ENCODE data around the gene NRXN2.
A peak's percentile ranks its signal among the peaks of the same experiment; 100 is the strongest.

Gene NRXN2

DNA sequence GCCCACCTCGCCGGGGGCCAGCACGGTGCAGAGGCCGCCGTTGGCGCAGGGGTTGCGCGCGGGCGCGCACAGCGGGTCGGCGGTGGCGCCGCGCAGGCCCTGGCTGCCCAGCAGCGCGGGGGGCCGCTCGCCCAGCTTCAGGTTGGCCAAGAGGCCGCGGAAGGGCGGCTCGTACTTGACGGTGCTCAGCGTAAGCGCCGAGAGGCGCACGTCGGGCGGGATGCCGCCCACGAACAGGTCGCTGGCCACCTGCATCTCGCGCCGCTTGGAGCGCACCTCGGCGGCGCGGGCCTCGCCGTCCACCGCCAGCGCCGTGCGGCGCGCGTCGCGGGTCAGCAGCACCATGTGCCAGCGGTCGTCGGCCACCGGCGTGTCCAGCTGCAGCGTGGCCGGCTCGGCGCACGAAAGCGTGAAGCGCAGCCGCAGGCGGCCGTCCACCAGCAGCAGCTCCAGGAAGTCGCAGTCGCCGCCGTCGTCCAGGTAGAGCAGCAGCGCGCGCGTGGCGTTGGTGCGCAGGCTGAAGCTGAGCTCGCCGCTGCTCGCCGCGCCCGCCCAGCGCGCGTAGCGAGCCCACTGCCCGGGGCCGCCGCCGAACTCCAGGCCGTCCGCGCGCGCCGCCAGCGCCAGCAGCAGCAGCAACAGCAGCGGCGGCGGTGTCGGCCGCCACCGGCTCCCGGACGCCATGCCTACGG lies 9.8 kb downstream of the NRXN2 start:
- no peak for DNase-seq (ENCODE audit: low spot score)

DNA sequence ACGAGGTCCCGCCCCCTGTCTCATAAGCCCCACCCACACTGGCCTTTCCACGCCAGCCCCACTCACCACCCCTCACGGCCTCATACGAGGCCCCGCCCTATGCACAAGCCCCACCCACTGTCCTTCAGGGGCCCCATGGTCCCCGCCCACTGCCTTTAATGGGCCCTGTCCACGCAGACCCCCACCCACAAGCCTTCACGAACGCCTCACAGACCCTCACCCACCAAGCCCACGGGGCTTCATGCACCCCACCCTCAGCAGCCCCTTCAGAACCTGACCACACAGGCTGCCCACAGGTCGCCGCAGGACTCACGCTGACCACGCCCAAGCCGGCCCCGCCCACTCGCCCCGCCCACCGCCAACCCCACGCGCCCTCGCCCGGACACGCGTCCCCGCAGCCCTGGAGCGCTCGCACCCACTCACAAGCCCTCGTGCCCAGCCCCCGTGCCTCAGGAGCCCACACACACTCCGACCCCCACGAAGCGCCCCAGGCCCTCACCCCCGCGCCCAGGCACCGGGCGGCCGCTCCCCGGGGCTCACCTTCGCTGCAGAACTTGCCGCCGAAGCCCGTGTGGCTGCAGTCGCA lies 10.5 kb downstream of the NRXN2 start:
- Histone ChIP-seq H3K9me3 (replicated peaks in 1 of 2; ENCODE audit: control insufficient read depth in 2 of 2, insufficient read depth in 1 of 2, low read depth in 1 of 2, low read length in 2 of 2) (peaks cover 0 to 2% of the 10 kb centered on the region in 2 donors), H2BK120ac (ENCODE audit: low read depth, low read length) (no peak overlapping the region), H3K4me1 (ENCODE audit: control insufficient read depth in 2 of 2, insufficient read depth in 1 of 2, low read depth in 1 of 2, low read length in 2 of 2) (peaks cover 24 to 33% of the 10 kb centered on the region in 2 donors), H2BK12ac (ENCODE audit: low read length) (no peak overlapping the region), H3K23ac (ENCODE audit: low read depth, low read length, poor library complexity) (peak overlapping the region; percentile 75), H3K4me2 (ENCODE audit: insufficient read depth, low read length, poor library complexity, severe bottlenecking) (peak overlapping the region; percentile 59), H3K14ac (ENCODE audit: low read length) (no peak overlapping the region), H3K27ac (replicated peaks; ENCODE audit: low read length) (no peak overlapping the region), H3K36me3 (replicated peaks in 1 of 2; ENCODE audit: control insufficient read depth in 2 of 2, insufficient read depth in 2 of 2, low read length in 2 of 2) (no peaks in the 10 kb centered on the region), H3K79me1 (ENCODE audit: low read depth, low read length) (no peaks in the 10 kb centered on the region), H3K18ac (ENCODE audit: low read length) (peak overlapping the region; percentile 81), H2BK5ac (ENCODE audit: low read length) (no peak overlapping the region), H2AFZ (ENCODE audit: low read length) (no peak overlapping the region), H3K27me3 (ENCODE audit: control insufficient read depth in 3 of 3, insufficient read depth in 3 of 3, low read depth in 1 of 3, low read length in 3 of 3) (peaks cover 19 to 58% (median 19%) of the 10 kb centered on the region in 3 experiments), H4K8ac (ENCODE audit: low read depth, low read length) (no peak overlapping the region), H3K9ac (ENCODE audit: low read depth, low read length, poor library complexity) (peak overlapping the region; percentile 14), H4K91ac (ENCODE audit: low read depth, low read length, poor library complexity) (no peak overlapping the region), H2BK15ac (ENCODE audit: low read length) (no peak overlapping the region), H3K4me3 (ENCODE audit: low read length in 2 of 2) (peak overlapping the region in 1 of 2 donors; percentile 72), H3K4ac (ENCODE audit: low read length) (no peak overlapping the region), H2AK5ac (ENCODE audit: low read depth, low read length) (peak overlapping the region; percentile 66)
- DNase-seq (ENCODE audit: low spot score) = no peak
- no CpG with 5 or more reads among the region's 45 CpGs for WGBS, 2 donors (ENCODE audit: extremely low coverage in 2 of 2, insufficient read length in 2 of 2, insufficient replicate concordance in 1 of 2)

More for the DNA sequence above, 9.8 kb downstream of the NRXN2 start:
- Histone ChIP-seq H2BK120ac (ENCODE audit: low read depth, low read length) (no peak overlapping the region), H3K14ac (ENCODE audit: low read length) (no peak overlapping the region), H3K79me1 (ENCODE audit: low read depth, low read length) (no peaks in the 10 kb centered on the region), H2BK15ac (ENCODE audit: low read length) (no peak overlapping the region), H4K8ac (ENCODE audit: low read depth, low read length) (no peak overlapping the region), H2BK12ac (ENCODE audit: low read length) (no peak overlapping the region), H3K4ac (ENCODE audit: low read length) (no peak overlapping the region), H3K18ac (ENCODE audit: low read length) (peak overlapping the region; percentile 81), H2AFZ (ENCODE audit: low read length) (peak overlapping the region; percentile 70), H4K91ac (ENCODE audit: low read depth, low read length, poor library complexity) (no peak overlapping the region), H3K27me3 (ENCODE audit: control insufficient read depth in 3 of 3, insufficient read depth in 3 of 3, low read depth in 1 of 3, low read length in 3 of 3) (peaks cover 19 to 58% (median 19%) of the 10 kb centered on the region in 3 experiments), H2AK5ac (ENCODE audit: low read depth, low read length) (no peak overlapping the region), H3K9me3 (replicated peaks in 1 of 2; ENCODE audit: control insufficient read depth in 2 of 2, insufficient read depth in 1 of 2, low read depth in 1 of 2, low read length in 2 of 2) (peaks cover 0 to 2% of the 10 kb centered on the region in 2 donors), H3K9ac (ENCODE audit: low read depth, low read length, poor library complexity) (peak overlapping the region; percentile 63), H3K36me3 (replicated peaks in 1 of 2; ENCODE audit: control insufficient read depth in 2 of 2, insufficient read depth in 2 of 2, low read length in 2 of 2) (no peaks in the 10 kb centered on the region), H3K27ac (replicated peaks; ENCODE audit: low read length) (no peak overlapping the region), H3K23ac (ENCODE audit: low read depth, low read length, poor library complexity) (peak overlapping the region; percentile 92), H3K4me3 (ENCODE audit: low read length in 2 of 2) (peak overlapping the region in 1 of 2 donors; percentile 72), H3K4me2 (ENCODE audit: insufficient read depth, low read length, poor library complexity, severe bottlenecking) (peak overlapping the region; percentile 59), H2BK5ac (ENCODE audit: low read length) (no peak overlapping the region), H3K4me1 (ENCODE audit: control insufficient read depth in 2 of 2, insufficient read depth in 1 of 2, low read depth in 1 of 2, low read length in 2 of 2) (peaks cover 23 to 33% of the 10 kb centered on the region in 2 donors)
- WGBS, 2 donors (ENCODE audit: extremely low coverage in 2 of 2, insufficient read length in 2 of 2, insufficient replicate concordance in 1 of 2) = no CpG with 5 or more reads among the region's 111 CpGs

DNA sequence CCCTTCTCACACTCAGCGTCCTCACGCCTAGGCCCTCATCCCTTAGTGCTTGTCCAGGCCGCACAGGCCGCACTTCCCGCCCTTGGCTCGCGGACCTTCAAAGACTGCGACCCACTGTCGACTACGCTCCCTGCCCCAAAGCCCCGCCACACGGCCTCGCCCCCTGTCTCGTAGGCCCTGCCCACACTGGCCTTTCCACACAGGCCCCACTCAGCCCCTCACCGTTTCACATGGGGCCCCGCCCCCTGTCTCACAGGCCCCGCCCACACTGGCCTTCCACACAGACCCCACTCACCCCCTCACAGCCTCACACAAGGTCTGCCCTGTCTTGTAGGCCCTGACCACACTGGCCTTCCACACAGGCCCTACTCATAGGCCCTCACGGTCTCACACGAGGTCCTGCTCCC lies 11.0 kb downstream of the NRXN2 start:
- no CpG with 5 or more reads among the region's 19 CpGs for WGBS, 2 donors (ENCODE audit: extremely low coverage in 2 of 2, insufficient read length in 2 of 2, insufficient replicate concordance in 1 of 2)
- H2BK5ac ChIP-seq (ENCODE audit: low read length) = no peak overlapping the region

More for the DNA sequence above, 11.0 kb downstream of the NRXN2 start:
- H2BK120ac ChIP-seq (ENCODE audit: low read depth, low read length) = no peak overlapping the region
- peak overlapping the region; percentile 75 for H3K23ac ChIP-seq (ENCODE audit: low read depth, low read length, poor library complexity)
- peaks cover 0 to 2% of the 10 kb centered on the region in 2 donors for H3K9me3 ChIP-seq (replicated peaks in 1 of 2; ENCODE audit: control insufficient read depth in 2 of 2, insufficient read depth in 1 of 2, low read depth in 1 of 2, low read length in 2 of 2)
- H3K14ac ChIP-seq (ENCODE audit: low read length) = no peak overlapping the region
- no peak overlapping the region for H3K27ac ChIP-seq (replicated peaks; ENCODE audit: low read length)
- no peak overlapping the region for H3K4me2 ChIP-seq (ENCODE audit: insufficient read depth, low read length, poor library complexity, severe bottlenecking)
- peaks cover 24 to 31% of the 10 kb centered on the region in 2 donors for H3K4me1 ChIP-seq (ENCODE audit: control insufficient read depth in 2 of 2, insufficient read depth in 1 of 2, low read depth in 1 of 2, low read length in 2 of 2)
- H3K4ac ChIP-seq (ENCODE audit: low read length) = no peak overlapping the region
- no peak overlapping the region for H2AFZ ChIP-seq (ENCODE audit: low read length)
- no peak for DNase-seq (ENCODE audit: low spot score)
- H3K36me3 ChIP-seq (replicated peaks in 1 of 2; ENCODE audit: control insufficient read depth in 2 of 2, insufficient read depth in 2 of 2, low read length in 2 of 2) = no peaks in the 10 kb centered on the region
- H4K91ac ChIP-seq (ENCODE audit: low read depth, low read length, poor library complexity) = no peak overlapping the region
- peak overlapping the region; percentile 72 for H3K18ac ChIP-seq (ENCODE audit: low read length)
- H2BK15ac ChIP-seq (ENCODE audit: low read length) = no peak overlapping the region
- H2BK12ac ChIP-seq (ENCODE audit: low read length) = peak overlapping the region; percentile 97
- no peak overlapping the region for H4K8ac ChIP-seq (ENCODE audit: low read depth, low read length)
- H3K79me1 ChIP-seq (ENCODE audit: low read depth, low read length) = no peaks in the 10 kb centered on the region
- peaks cover 19 to 56% (median 19%) of the 10 kb centered on the region in 3 experiments for H3K27me3 ChIP-seq (ENCODE audit: control insufficient read depth in 3 of 3, insufficient read depth in 3 of 3, low read depth in 1 of 3, low read length in 3 of 3)
- H2AK5ac ChIP-seq (ENCODE audit: low read depth, low read length) = peak overlapping the region; percentile 93
- no peak overlapping the region for H3K9ac ChIP-seq (ENCODE audit: low read depth, low read length, poor library complexity)
- H3K4me3 ChIP-seq (ENCODE audit: low read length in 2 of 2) = no peak overlapping the region

Data from neuronal stem cell (in vitro differentiated cells).